Smooth muscle cell (in vitro differentiated cells): ENCODE results near the gene NEK10. TPM values are rescaled to one million over a fixed set of nuclear protein-coding genes. Genes with fewer than 3 reads are reported as not detected.

Experiments used
- DNase-seq: peaks from one replicate; lab custom pipeline; 2025; ENCODE audit not compliant: unreplicated experiment; lab: John Stamatoyannopoulos, UW
- H2AFZ ChIP-seq: fragments of 200-600 bp; sonication (generic); 2 replicates; pipeline ENCODE4 v1.6.0; 2016; ENCODE audit warnings: antibody characterized with exemption, low read depth, mild to moderate bottlenecking
- H3F3A ChIP-seq: fragments of 200-600 bp; sonication (generic); 2 replicates; pipeline ENCODE4 v1.6.0; 2017; ENCODE audit warnings: antibody characterized with exemption, low read depth
- H3K27ac ChIP-seq: fragments of 200-600 bp; sonication (generic); 2 replicates; pipeline ENCODE4 v1.5.1; 2016; ENCODE audit warnings: low read depth, mild to moderate bottlenecking
- H3K27me3 ChIP-seq: fragments of 200-600 bp; sonication (generic); 2 replicates; pipeline ENCODE4 v1.6.1; 2016; ENCODE audit warnings: low read depth, mild to moderate bottlenecking
- H3K36me3 ChIP-seq: fragments of 200-600 bp; sonication (generic); 2 replicates; pipeline ENCODE4 v1.5.1; 2016; ENCODE audit warnings: low read depth
- H3K4me1 ChIP-seq: fragments of 200-600 bp; sonication (generic); 2 replicates; pipeline ENCODE4 v1.5.1; 2016; ENCODE audit warnings: low read depth
- H3K4me2 ChIP-seq: fragments of 200-600 bp; sonication (generic); 2 replicates; pipeline ENCODE4 v1.6.0; 2016; ENCODE audit warnings: mild to moderate bottlenecking
- H3K4me3 ChIP-seq: fragments of 200-600 bp; sonication (generic); 2 replicates; pipeline ENCODE4 v1.5.1; 2016; ENCODE audit warnings: mild to moderate bottlenecking
- H3K79me2 ChIP-seq: fragments of 200-600 bp; sonication (generic); 2 replicates; pipeline ENCODE4 v1.6.0; 2016; ENCODE audit warnings: low read depth, mild to moderate bottlenecking
- H3K9ac ChIP-seq: fragments of 200-600 bp; sonication (generic); 2 replicates; pipeline ENCODE4 v1.6.0; 2016; ENCODE audit warnings: low read depth
- H3K9me3 ChIP-seq: fragments of 200-600 bp; sonication (generic); replicated peaks from 2 replicates; pipeline ENCODE4 v1.5.1; 2016; ENCODE audit warnings: low read depth
- H4K20me1 ChIP-seq: fragments of 200-600 bp; sonication (generic); 2 replicates; pipeline ENCODE4 v1.6.0; 2016; ENCODE audit warnings: low read depth
- WGBS: methylation state at CpG from one replicate; pipeline ENCODE4 v1.1.7; 2016; ENCODE audit warnings: low lambda C conversion rate; 5-methylcytosine and 5-hydroxymethylcytosine counted together
- polyA plus RNA-seq: library from polyadenylated mRNA; unstranded; fragments of >200 nt; fragmentation: Nextera tagmentation; extraction: Ambion mirVana; gene quantifications from 2 replicates; pipeline ENCODE4 v1.2.1, GENCODE V29; 2016
- total RNA-seq: library from RNA; depleted of rRNA; stranded (reverse); fragments of >200 nt; gene quantifications from 2 replicates; pipeline ENCODE4 v1.2.3, GENCODE V29; 2014
- TF ChIP-seq, protein P1 (sequence below): fragments of 200-600 bp; sonication (generic); IDR thresholded peaks from 2 replicates; pipeline ENCODE4 v1.5.1; 2017; ENCODE audit warnings: borderline replicate concordance, mild to moderate bottlenecking, antibody characterized with exemption; ENCODE audit not compliant: insufficient read depth, poor library complexity, severe bottlenecking

NEK10 gene
- total and polyA plus RNA-seq, 2 experiments from 2014 or later = 2.7 TPM; not detected in 1

DNA sequence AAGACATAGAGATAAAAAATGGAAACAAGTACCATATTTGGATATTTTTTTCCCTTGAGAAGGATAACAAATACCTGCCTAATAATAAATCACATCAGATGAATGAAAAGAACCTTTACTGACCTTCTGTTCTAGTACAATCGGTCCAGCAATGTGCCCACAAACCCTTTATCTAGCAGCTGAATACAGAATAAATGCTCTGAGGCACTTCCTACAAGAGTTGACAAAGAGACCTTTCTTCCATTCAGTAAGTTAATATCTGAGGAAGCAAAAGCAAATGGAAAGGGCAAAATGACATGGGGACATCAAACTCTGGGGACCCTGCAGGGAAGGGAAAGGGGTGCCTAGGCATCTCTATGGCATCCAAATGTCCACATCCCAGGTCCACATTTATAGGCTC is 115.8 kb downstream of the NEK10 start:
- no peaks in the 10 kb centered on the region for H3F3A ChIP-seq
- no peaks in the 10 kb centered on the region for H3K36me3 ChIP-seq
- H3K9me3 ChIP-seq = no peaks in the 10 kb centered on the region
- H3K4me1 ChIP-seq = no peaks in the 10 kb centered on the region
- no peaks in the 10 kb centered on the region for H3K27me3 ChIP-seq
- H2AFZ ChIP-seq = no peak overlapping the region
- no peaks in the 10 kb centered on the region for H3K79me2 ChIP-seq
- TF ChIP-seq, protein P1, sequence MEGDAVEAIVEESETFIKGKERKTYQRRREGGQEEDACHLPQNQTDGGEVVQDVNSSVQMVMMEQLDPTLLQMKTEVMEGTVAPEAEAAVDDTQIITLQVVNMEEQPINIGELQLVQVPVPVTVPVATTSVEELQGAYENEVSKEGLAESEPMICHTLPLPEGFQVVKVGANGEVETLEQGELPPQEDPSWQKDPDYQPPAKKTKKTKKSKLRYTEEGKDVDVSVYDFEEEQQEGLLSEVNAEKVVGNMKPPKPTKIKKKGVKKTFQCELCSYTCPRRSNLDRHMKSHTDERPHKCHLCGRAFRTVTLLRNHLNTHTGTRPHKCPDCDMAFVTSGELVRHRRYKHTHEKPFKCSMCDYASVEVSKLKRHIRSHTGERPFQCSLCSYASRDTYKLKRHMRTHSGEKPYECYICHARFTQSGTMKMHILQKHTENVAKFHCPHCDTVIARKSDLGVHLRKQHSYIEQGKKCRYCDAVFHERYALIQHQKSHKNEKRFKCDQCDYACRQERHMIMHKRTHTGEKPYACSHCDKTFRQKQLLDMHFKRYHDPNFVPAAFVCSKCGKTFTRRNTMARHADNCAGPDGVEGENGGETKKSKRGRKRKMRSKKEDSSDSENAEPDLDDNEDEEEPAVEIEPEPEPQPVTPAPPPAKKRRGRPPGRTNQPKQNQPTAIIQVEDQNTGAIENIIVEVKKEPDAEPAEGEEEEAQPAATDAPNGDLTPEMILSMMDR = no peak
- no peak for DNase-seq
- 75% methylated on average over 1 of the region's 1 CpG for WGBS
- H3K9ac ChIP-seq = no peak overlapping the region
- H3K27ac ChIP-seq = no peak overlapping the region
- H4K20me1 ChIP-seq = no peaks in the 10 kb centered on the region
- no peak overlapping the region for H3K4me2 ChIP-seq
- no peak overlapping the region for H3K4me3 ChIP-seq

DNA sequence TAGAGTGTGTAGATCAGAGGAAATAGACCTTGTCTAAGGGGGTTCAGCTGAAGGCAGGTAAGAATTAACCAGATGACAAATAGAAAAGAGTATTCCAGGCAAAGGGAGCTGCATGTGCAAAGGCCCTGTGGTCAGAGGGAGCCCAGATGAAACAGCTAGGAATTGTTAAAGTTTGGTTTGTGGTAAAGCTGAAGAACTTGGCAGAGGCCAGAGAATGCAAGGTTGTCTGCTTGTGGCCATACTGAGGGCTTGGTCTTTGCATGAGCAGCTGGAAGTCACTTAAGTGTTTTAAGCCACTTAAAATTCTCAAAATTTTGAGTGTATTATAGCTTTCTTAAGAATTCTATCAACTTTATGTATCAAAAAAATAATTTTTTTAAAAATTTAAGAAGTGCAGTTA is 116.5 kb downstream of the NEK10 start:
- H3K36me3 ChIP-seq = no peaks in the 10 kb centered on the region
- no peaks in the 10 kb centered on the region for H3K4me1 ChIP-seq
- no peaks in the 10 kb centered on the region for H3K27me3 ChIP-seq
- no peak overlapping the region for H3K9ac ChIP-seq
- TF ChIP-seq, protein P1 = no peak
- no peak for DNase-seq
- H3K4me3 ChIP-seq = no peak overlapping the region
- no peak overlapping the region for H2AFZ ChIP-seq
- no peaks in the 10 kb centered on the region for H4K20me1 ChIP-seq
- no peak overlapping the region for H3K27ac ChIP-seq
- H3K9me3 ChIP-seq = no peaks in the 10 kb centered on the region
- no peak overlapping the region for H3K4me2 ChIP-seq
- H3K79me2 ChIP-seq = no peaks in the 10 kb centered on the region
- no peaks in the 10 kb centered on the region for H3F3A ChIP-seq

DNA sequence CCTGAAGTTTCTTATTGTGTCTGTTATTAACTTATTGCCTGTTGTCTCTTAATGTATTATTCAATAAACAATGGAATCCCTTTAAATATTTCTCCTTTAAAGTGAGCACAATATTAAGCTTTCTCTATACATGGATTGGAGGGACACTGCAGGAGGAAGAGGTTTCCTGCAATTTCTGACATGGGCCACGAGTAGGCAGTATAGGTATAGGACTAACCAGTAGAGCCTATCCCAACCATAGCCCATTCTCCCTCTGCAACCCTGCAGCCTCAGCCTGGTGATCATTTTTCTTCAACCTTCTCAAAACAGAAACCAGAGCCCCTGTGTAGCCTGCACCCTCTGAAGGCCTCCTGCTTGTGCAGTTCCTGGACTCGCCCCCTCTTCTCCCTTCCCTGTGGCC is 124.8 kb downstream of the NEK10 start:
- Histone ChIP-seq H3K4me3 (no peak overlapping the region), H3K27ac (no peak overlapping the region), H3K4me1 (no peaks in the 10 kb centered on the region), H3K9ac (no peak overlapping the region), H2AFZ (no peak overlapping the region), H3K27me3 (no peaks in the 10 kb centered on the region), H3F3A (no peaks in the 10 kb centered on the region), H3K36me3 (no peaks in the 10 kb centered on the region), H3K79me2 (no peaks in the 10 kb centered on the region), H4K20me1 (no peaks in the 10 kb centered on the region), H3K4me2 (no peak overlapping the region), H3K9me3 (no peaks in the 10 kb centered on the region)
- 85% methylated on average over 2 of the region's 2 CpGs for WGBS
- TF ChIP-seq, protein P1 = no peak
- no peak for DNase-seq

DNA sequence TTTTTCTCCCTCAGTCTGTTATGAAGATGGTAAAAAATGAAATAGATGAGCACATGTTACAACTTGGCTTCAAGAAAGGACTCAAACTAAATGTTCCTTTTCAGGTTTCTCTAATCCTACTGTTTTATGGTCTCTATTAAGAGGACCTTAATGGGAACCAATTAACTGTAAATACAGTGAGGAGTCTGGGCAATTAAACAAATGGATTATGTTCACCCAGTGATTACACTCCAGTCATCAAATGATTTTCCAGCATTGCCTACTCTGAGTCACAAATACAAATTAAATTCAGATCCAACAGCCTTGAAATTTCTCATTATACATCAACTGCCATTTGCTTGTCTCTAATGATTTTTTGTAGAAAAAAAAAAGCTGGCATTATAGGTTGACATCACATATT is 129.2 kb downstream of the NEK10 start:
- H3K9ac ChIP-seq = no peak overlapping the region
- no peaks in the 10 kb centered on the region for H4K20me1 ChIP-seq
- no peak overlapping the region for H3K4me2 ChIP-seq
- no peak overlapping the region for H3K27ac ChIP-seq
- H3K4me3 ChIP-seq = no peak overlapping the region
- H3K4me1 ChIP-seq = no peaks in the 10 kb centered on the region
- no peaks in the 10 kb centered on the region for H3F3A ChIP-seq
- H3K27me3 ChIP-seq = no peaks in the 10 kb centered on the region
- DNase-seq = no peak
- H3K79me2 ChIP-seq = no peaks in the 10 kb centered on the region
- H2AFZ ChIP-seq = no peak overlapping the region
- no peaks in the 10 kb centered on the region for H3K36me3 ChIP-seq
- TF ChIP-seq, protein P1 = no peak
- no peaks in the 10 kb centered on the region for H3K9me3 ChIP-seq
